H1 (cell line): ENCODE results near the gene TMPRSS2.

Source experiments
- CHD1 ChIP-seq: IDR thresholded peaks from 2 replicates; pipeline ENCODE4 v1.6.1; 2012; ENCODE audit warnings: low read depth, low read length, improper control_type of control experiment
- CHD7 ChIP-seq: fragments of 300-600 bp; sonication (generic); IDR thresholded peaks from 2 replicates; pipeline ENCODE4 v1.7.1; 2012; ENCODE audit warnings: low read length, moderate library complexity, mild to moderate bottlenecking, inconsistent platforms; ENCODE audit not compliant: insufficient replicate concordance
- EZH2 ChIP-seq: fragments of 200-600 bp; sonication (generic); IDR thresholded peaks from 2 replicates; pipeline ENCODE4 v1.7.1; 2012; ENCODE audit warnings: low read depth, mild to moderate bottlenecking, moderate library complexity, low read length, inconsistent platforms; ENCODE audit not compliant: severe bottlenecking
- GABPA ChIP-seq: IDR thresholded peaks from 2 replicates; pipeline ENCODE4 v1.6.1; 2011; ENCODE audit warnings: mild to moderate bottlenecking, low read length, moderate library complexity, borderline replicate concordance; ENCODE audit not compliant: insufficient read depth
- KDM4A ChIP-seq: IDR thresholded peaks from one replicate; pipeline ENCODE4 v1.7.1; 2012; ENCODE audit warnings: low read depth, mild to moderate bottlenecking, moderate library complexity, low read length, inconsistent platforms; ENCODE audit not compliant: severe bottlenecking
- KDM5A ChIP-seq: fragments of 200-600 bp; IDR thresholded peaks from 2 replicates; pipeline ENCODE4 v1.7.1; 2012; ENCODE audit warnings: mild to moderate bottlenecking, low read length, inconsistent platforms, mixed read lengths
- POLR2AphosphoS5 ChIP-seq: IDR thresholded peaks from 2 replicates; pipeline ENCODE4 v1.6.1; 2011; ENCODE audit warnings: low read depth, low read length
- TAF7 ChIP-seq: optimal IDR thresholded peaks from 2 replicates; pipeline ENCODE3; 2011; ENCODE audit warnings: low read depth, mild to moderate bottlenecking, inconsistent platforms, low read length, moderate library complexity, borderline replicate concordance
- TCF12 ChIP-seq: IDR thresholded peaks from 2 replicates; pipeline ENCODE4 v1.6.1; 2011; ENCODE audit warnings: low read depth, mild to moderate bottlenecking, low read length
- YY1 ChIP-seq: IDR thresholded peaks from 2 replicates; pipeline ENCODE4 v1.6.1; 2011; ENCODE audit warnings: low read depth, mild to moderate bottlenecking, low read length
- ZNF274 ChIP-seq: IDR thresholded peaks from 2 replicates; pipeline ENCODE4 v1.7.0; 2012; ENCODE audit warnings: low read length, borderline replicate concordance; ENCODE audit errors: extremely low read depth
- TF ChIP-seq, protein P1 (sequence below), 3 experiments: IDR thresholded peaks; 1 replicate in 2 of 3; 2 replicates in 1 of 3; pipeline versions ENCODE4 v1.5.1 to v1.6.1; 2011; ENCODE audit warnings: low read length in 3 of 3, mild to moderate bottlenecking in 3 of 3, inconsistent platforms in 2 of 3, low read depth in 1 of 3, moderate library complexity in 1 of 3; ENCODE audit not compliant: insufficient read depth in 1 of 3; ENCODE audit errors: control extremely low read depth in 1 of 3

DNA sequence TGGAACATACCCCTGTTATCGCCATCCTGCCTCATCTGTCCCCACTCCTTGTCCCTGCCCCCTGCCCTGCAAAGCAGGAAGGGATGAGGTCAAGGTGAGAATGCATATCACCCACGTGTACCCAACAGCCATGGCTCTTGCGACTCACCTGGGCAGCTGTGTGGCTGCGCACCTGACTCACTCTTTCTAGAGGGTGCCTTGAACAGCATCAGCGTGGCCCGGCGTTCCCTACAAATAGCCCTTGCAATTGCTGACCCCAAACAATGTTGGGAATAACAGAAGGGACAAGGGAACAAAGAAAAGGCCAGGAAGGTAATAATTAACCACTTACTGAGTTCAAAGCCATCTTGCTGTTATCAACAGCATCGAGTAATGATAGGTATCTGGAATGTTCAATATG lies 10.2 kb downstream of the TMPRSS2 start:
- no peak for TF ChIP-seq KDM5A
- TF ChIP-seq, protein P1, sequence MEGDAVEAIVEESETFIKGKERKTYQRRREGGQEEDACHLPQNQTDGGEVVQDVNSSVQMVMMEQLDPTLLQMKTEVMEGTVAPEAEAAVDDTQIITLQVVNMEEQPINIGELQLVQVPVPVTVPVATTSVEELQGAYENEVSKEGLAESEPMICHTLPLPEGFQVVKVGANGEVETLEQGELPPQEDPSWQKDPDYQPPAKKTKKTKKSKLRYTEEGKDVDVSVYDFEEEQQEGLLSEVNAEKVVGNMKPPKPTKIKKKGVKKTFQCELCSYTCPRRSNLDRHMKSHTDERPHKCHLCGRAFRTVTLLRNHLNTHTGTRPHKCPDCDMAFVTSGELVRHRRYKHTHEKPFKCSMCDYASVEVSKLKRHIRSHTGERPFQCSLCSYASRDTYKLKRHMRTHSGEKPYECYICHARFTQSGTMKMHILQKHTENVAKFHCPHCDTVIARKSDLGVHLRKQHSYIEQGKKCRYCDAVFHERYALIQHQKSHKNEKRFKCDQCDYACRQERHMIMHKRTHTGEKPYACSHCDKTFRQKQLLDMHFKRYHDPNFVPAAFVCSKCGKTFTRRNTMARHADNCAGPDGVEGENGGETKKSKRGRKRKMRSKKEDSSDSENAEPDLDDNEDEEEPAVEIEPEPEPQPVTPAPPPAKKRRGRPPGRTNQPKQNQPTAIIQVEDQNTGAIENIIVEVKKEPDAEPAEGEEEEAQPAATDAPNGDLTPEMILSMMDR (IDR thresholded peaks at IDR 0.05; ENCODE audit: control extremely low read depth in 1 of 3, insufficient read depth in 1 of 3, low read depth in 1 of 3, low read length in 3 of 3): no peak
- TF ChIP-seq TCF12: no peak
- TF ChIP-seq POLR2AphosphoS5: no peak
- no peak for TF ChIP-seq GABPA
- no peak for TF ChIP-seq CHD7
- TF ChIP-seq YY1: no peak
- no peak for TF ChIP-seq EZH2
- no peak for TF ChIP-seq TAF7
- TF ChIP-seq ZNF274: no peak
- TF ChIP-seq KDM4A: no peak
- TF ChIP-seq CHD1: no peak
